Medulla oblongata (tissue), 1 donor: ENCODE results near the gene ZNF665.
"Not testable (repeated sequence)": the region's sequence is repeated elsewhere in the genome, so short reads cannot be mapped to it uniquely, and the experiment has no call there.

Source experiments
- DNase-seq: peaks from one replicate; pipeline ENCODE4 v3.0.0-alpha.2; 2015; ENCODE audit errors: extremely low spot score

The ZNF665 gene

DNA sequence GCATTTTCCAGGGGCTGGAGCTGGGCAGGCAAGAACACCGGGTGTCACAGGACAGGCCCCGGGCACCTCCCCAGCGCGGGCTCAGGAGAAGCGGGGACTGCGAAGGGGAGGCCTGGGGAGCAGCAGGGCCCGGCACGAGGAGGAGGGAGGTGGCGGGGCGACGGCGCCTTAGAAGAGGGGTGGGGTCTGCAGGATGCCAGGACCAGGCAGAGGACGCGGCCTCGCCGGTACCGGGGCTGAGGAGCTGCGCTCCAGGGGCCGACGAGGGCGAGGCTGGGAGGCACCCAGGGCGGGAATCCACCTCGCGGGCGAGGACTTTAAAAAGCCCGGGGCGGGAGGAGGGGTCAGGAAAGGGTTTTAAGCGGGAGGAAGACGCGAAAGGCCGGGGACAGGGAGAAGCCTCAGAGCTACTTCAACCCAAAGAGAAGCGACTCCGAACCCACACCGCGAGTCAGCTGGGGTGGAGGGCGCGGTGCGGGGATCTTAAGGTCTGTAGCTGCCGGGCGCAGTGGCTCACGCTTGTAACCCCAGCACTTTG is 35.0 kb downstream of the ZNF665 start:
- peak; percentile 9 for DNase-seq

- DNase-seq, result no peak
Measured at GRCh38 chr19:53157626-53158025, 35.5 kb downstream of the ZNF665 start.

DNA sequence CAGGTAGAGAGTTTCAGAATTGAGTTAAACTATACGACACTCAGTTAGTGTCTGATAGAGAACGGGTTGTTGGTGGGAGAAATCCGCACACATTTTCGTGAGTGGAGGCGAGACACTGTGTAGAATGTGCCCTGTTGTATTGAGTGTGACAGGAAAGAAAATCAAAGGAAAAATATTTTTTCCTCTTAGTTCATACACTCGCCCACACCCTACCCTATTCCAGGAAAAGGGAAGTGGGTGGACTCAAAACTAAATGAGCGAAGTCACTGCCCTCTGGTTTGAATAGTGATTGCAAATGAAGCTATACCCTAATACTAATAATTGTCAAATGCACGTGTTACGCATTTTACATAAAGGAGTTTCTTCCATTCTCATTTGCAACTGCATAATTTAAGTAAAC is 36.3 kb downstream of the ZNF665 start:
- DNase-seq, result no peak

- DNase-seq, result no peak
Measured at GRCh38 chr19:53147645-53148044, 45.5 kb downstream of the ZNF665 start.

GRCh38 chr19:53140351-53140750 is 52.8 kb downstream of the ZNF665 start:
- DNase-seq, result no peak

GRCh38 chr19:53136432-53136831 is 56.7 kb downstream of the ZNF665 start:
- DNase-seq, result no peak

GRCh38 chr19:53132141-53132991 is 60.8 kb downstream of the ZNF665 start, which contains the start of gene ZNF415:
ZNF415 (minus strand) TSS chr19:53132910; CDS start chr19:53122676, 10,234 bp downstream.
- peak; percentile 70 for DNase-seq

DNA sequence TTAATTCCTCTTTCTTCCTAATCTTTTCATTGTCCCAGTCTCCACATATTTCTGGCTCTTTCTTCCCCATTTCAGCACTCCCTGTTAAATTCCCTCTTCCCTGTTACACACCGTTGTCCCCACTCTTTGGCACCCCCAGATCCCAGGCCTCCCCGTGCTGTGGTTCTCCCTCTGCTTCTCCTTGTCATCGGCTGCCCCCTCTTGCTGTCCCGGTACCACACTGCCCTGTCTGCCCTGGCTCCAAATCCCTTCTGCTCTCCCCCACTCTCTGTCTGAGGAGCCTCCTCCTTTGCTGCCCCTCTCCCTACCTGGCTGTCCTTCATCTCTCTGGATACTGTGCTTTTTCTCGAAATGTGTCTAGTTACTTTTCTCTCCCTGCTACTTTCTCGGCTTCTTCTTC is 61.4 kb downstream of the ZNF665 start:
- DNase-seq, result peak; percentile 38

GRCh38 chr19:53131085-53131590 is 62.0 kb downstream of the ZNF665 start:
- no peak for DNase-seq

GRCh38 chr19:53130506-53130905 is 62.7 kb downstream of the ZNF665 start:
- DNase-seq, result peak; percentile 40

GRCh38 chr19:53126733-53127526 is 66.2 kb downstream of the ZNF665 start:
- DNase-seq, result not testable (repeated sequence)

DNA sequence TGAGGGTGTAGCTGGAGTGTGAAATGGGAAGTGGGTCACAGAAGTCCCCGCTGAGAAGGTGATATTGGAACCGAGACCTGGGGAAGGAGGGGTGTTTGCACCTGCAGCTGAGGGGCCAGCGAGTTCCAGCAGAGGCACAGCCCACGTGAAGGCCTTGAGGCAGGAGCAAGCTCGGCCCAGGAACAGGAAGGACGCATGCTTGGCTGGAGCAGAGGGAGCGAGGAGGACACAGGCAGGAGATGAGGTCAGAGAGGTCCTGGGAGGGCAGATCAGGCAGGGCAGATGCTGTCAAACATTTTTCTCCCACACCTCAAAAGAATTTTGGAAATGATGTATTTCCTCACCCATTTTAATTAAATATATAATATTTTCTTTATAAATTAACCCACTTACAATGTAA is 69.8 kb downstream of the ZNF665 start:
- no peak for DNase-seq
